GM21717 (cell line): Measurements from ENCODE around the gene LRRFIP1.
"Not testable (repeated sequence)": the region's sequence is repeated elsewhere in the genome, so short reads cannot be mapped to it uniquely, and the experiment has no call there.

Experiments
- ATAC-seq: cut with Tn5 transposase; IDR thresholded peaks from one replicate; pipeline ENCODE4 v1.9.1; 2021; ENCODE audit warnings: mild to moderate bottlenecking, moderate library complexity; ENCODE audit not compliant: unreplicated experiment

Gene LRRFIP1

GRCh38 chr2:237742614-237743013 lies 115.2 kb downstream of the LRRFIP1 start:
- no peak for ATAC-seq

DNA sequence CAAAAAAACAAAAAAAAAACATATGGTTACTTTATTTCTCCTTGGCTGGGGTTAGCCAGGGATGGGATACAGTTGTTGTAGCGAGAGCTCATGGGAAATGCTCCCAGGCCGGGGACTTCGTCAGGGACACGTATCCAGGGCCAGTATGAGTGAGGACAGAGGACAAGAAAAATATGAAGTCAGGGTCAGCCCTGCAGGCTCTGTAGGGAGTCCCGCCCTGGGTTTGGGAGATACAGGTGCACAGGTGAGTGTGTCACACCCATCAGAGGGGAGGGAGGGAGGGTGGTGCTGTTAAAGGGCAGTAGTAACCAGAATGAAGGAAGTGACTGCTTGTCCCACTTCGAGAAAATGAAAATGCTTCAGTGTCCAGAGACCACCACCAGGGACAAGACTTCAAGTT lies 115.6 kb downstream of the LRRFIP1 start:
- ATAC-seq, result no peak

- ATAC-seq, result no peak
Measured at GRCh38 chr2:237743561-237744269, 116.3 kb downstream of the LRRFIP1 start.

- ATAC-seq, result no peak
Measured at GRCh38 chr2:237744270-237744612, 116.9 kb downstream of the LRRFIP1 start.

DNA sequence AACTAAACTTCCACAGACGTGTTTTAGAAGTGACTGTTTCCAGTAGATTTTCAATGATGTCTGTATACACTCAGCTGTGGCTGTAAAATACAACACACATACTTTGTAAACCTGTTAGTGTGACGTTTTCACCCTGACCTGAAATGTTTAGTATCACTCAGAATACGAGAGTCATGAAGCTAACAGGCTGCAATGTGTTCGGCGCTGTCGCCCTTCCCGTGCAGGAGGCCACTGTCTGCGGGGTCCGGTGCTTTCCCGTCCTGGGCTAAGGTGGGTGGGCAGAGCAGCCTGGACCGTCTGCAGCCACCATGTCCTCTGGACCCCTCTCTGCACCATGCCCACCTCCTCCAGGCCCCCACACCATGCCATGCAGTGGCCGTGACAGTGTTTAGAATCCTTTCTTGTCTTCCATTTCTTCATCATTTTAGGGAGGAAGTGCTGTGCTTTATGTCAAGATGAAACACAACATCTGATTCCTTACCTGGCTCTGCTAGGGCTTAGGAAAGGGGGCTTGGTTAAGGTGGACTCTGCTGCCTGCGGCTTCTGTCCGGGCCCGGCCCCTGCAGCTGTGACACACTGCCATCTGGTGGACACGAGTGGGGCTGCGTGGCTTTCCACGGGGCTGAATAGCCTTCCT lies 117.3 kb downstream of the LRRFIP1 start:
- peak; percentile 74 for ATAC-seq

DNA sequence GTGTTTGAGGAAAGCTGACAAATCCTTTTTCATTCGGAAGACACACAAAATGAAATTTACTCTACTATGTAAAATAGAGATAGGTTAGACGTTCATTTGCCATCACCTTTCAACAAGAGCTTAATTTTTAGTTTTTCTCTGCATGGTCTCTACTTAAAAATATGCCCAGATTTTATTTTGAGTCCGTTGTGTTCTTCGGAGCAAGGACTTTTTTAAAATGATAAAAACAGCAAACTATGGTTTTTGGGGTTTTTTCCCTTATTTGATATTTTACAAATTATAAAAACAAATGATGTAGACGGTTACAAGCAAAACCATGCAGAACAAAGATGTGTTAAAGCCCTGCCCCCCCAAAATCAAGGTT lies 117.8 kb downstream of the LRRFIP1 start:
- no peak for ATAC-seq

DNA sequence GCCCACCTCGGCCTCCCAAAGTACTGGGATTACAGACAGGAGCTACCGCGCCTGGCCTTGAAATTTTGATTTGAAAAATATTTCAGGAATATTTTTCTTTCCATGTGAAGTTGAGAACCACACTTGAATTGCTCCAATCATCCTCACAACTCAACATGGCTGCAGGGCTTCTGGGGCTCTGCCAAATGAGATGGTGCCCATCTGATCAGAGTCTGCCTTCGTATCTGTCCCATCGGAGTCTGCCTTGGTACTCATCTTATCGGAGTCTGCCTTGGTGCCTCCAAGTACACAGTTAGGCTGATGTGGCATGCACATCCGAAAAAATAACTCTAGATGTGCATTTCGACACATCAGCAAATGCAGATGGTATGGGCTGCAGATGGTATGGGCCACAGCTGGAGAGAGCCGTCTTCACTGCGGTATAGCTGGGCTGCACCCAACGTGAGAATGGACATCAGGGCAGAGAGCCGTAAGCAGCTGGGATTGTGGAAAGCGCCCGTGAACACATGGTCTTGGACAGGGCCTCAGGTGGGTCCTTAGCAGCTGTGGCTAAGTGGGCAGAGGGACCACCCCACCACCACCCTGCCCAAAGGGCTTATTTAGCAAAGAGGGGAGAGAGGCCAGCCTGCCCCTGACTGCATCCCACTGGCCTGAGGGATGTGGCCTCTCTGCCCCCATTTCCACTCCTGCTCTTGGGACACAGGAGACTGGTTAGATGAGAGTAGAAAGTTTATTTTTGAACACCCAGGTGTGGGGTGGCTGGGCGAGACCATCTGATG lies 119.1 kb downstream of the LRRFIP1 start:
- ATAC-seq, result no peak

- no peak for ATAC-seq
Measured at GRCh38 chr2:237747189-237747588, 119.8 kb downstream of the LRRFIP1 start.

- ATAC-seq, result no peak
Measured at GRCh38 chr2:237749002-237749401, 121.6 kb downstream of the LRRFIP1 start.

- no peak for ATAC-seq
Measured at GRCh38 chr2:237749961-237750360, 122.6 kb downstream of the LRRFIP1 start.

DNA sequence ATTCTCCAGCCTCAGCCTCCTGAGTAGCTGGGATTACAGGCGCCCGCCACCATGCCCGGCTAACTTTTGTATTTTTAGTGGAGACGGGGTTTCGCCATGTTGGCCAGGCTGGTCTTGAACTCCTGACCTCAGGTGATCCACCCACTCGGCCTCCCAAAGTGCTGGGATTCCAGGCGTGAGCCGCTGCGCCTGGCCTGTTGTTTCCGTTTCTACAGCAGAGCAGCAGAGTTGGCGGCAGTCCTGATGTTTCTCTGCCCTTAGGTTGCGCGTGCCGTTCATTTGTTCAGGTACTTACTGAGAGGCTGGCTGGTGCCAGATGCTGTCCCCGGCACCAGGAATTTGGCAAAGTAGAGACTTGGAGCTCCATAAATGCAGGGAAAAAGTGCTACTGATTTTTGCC lies 123.1 kb downstream of the LRRFIP1 start:
- ATAC-seq, result not testable (repeated sequence)

DNA sequence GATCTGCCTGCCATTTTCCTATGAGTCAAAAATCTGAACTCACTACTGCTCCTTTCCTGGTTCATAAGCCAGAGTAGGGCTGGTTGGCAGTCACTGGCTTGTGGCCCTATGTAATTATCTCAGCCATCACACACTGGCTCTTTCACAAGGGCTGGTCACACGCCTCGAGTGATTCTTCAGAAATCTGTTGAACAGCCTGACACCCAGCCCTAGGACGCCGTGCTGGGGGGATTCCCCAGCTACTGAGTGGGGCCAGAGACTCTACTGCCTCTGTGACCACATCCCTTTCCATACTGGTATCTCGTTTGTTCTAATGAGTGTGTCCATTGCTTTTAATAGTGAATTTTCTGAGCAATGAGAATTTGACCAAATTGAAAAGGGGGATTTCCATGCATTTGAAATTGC lies 125.4 kb downstream of the LRRFIP1 start:
- ATAC-seq, result peak; percentile 99

GRCh38 chr2:237754182-237754581 lies 126.8 kb downstream of the LRRFIP1 start:
- ATAC-seq, result no peak

DNA sequence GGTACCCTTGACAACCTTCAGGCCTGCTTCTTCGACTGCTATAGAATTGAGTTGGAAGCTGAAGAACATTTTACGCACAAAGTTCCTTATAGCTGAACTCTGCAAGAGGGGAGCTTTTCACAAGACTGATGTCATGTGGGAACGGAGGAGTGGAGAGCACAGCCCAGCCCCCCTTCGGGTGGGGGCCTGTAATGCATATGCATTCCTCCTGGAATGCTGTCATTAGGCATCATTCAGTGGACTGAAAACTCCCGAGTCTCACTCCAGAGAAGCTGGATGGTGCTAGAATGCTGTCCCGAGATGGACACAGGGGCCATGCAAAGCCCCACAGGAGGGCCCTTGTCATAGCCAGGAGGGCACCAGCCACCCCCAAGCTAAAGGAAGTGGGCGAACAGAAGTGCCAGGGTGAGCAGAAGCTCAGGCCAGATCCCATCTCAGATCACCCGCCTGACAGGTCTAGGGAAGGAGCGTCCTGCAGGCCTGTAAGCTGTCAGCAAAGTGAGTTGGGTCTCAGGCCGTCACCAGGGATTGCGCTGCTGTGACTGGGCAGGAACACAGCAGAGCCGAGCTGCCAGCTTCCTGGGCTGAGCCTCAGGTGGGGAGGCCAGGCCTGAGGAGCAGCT lies 127.3 kb downstream of the LRRFIP1 start:
- no peak for ATAC-seq

DNA sequence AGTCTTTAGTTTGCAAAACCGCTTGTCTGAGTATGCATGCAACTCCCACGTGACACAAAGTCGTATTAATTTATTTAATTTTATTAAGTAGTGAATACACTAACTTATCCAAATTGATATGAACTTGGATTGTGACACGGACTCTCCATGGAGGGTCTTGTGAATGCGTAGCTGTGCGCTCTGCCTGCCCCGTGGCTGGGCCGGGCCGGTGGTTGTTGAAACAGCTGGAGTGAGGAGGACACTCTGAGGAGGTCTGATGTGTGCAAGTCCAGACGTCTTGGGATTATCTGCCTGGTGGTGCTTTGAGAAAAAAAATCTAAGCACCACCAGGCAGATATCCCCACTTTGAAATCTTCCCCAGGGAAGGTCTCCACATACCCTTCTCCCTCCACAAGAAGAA lies 130.2 kb downstream of the LRRFIP1 start:
- no peak for ATAC-seq

DNA sequence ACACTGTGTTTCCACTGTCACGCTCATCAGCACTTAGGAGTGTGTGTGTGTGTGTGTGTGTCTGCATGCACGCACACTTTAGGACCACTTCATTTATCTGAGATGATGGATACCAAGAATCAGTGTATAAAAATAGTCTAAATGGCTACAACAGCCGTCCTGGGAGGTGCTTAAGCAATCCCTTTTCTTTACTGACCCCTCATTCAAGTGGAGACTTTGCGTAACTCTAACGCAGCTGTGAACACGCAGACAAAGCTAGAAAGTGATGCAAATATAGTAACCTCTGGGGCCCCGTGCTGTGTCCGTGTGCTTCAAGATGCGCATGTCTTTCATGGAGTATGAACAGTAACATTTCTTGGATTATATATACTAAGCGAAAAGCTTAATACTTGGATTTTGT lies 130.8 kb downstream of the LRRFIP1 start:
- ATAC-seq, result no peak

GRCh38 chr2:237759176-237759575 lies 131.8 kb downstream of the LRRFIP1 start:
- no peak for ATAC-seq

GRCh38 chr2:237760506-237761502 lies 133.4 kb downstream of the LRRFIP1 start:
- ATAC-seq, result no peak

- not testable (repeated sequence) for ATAC-seq
Measured at GRCh38 chr2:237762291-237763182, 135.2 kb downstream of the LRRFIP1 start.
